Measurements from ENCODE around the gene RANBP3L.
A peak's percentile ranks its signal among the peaks of the same experiment; 100 is the strongest.

RANBP3L gene

GRCh38 chr5:36252722-36253365 lies 48.9 kb downstream of the RANBP3L start:
- Histone ChIP-seq H3K27me3 (ENCODE audit: insufficient read depth, low read length) (no peaks in the 10 kb centered on the region), H3K9me3 (ENCODE audit: insufficient read depth, low read depth, low read length) (no peaks in the 10 kb centered on the region), H3K36me3 (ENCODE audit: insufficient read depth, low read depth, low read length) (no peaks in the 10 kb centered on the region)

GRCh38 chr5:36251218-36251617 lies 50.5 kb downstream of the RANBP3L start:
- no peaks in the 10 kb centered on the region for H3K36me3 ChIP-seq (ENCODE audit: insufficient read depth, low read depth, low read length)
- no peak overlapping the region for H3K27ac ChIP-seq (ENCODE audit: low read length)
- H3K4me1 ChIP-seq (ENCODE audit: insufficient read depth, low read length), result no peaks in the 10 kb centered on the region
- no peak overlapping the region for H3K4me3 ChIP-seq (ENCODE audit: low read length)
- no peaks in the 10 kb centered on the region for H3K27me3 ChIP-seq (ENCODE audit: insufficient read depth, low read length)
- no peak overlapping the region for H3K9ac ChIP-seq (ENCODE audit: low read depth, low read length)
- H3K9me3 ChIP-seq (ENCODE audit: insufficient read depth, low read depth, low read length), result no peaks in the 10 kb centered on the region

More at GRCh38 chr5:36252722-36253365, 48.9 kb downstream of the RANBP3L start:
- no peak overlapping the region for H3K27ac ChIP-seq (ENCODE audit: low read length)
- H3K4me3 ChIP-seq (ENCODE audit: low read length), result no peak overlapping the region
- no peaks in the 10 kb centered on the region for H3K4me1 ChIP-seq (ENCODE audit: insufficient read depth, low read length)
- H3K9ac ChIP-seq (ENCODE audit: low read depth, low read length), result no peak overlapping the region

GRCh38 chr5:36250427-36250826 lies 51.3 kb downstream of the RANBP3L start:
- Histone ChIP-seq H3K4me3 (ENCODE audit: low read length) (no peak overlapping the region), H3K27ac (ENCODE audit: low read length) (no peak overlapping the region), H3K27me3 (ENCODE audit: insufficient read depth, low read length) (no peaks in the 10 kb centered on the region), H3K36me3 (ENCODE audit: insufficient read depth, low read depth, low read length) (no peaks in the 10 kb centered on the region), H3K4me1 (ENCODE audit: insufficient read depth, low read length) (no peaks in the 10 kb centered on the region), H3K9ac (ENCODE audit: low read depth, low read length) (no peak overlapping the region), H3K9me3 (ENCODE audit: insufficient read depth, low read depth, low read length) (no peaks in the 10 kb centered on the region)

- H3K9me3 ChIP-seq (ENCODE audit: insufficient read depth, low read depth, low read length), result no peaks in the 10 kb centered on the region
- H3K27ac ChIP-seq (ENCODE audit: low read length), result no peak overlapping the region
- no peaks in the 10 kb centered on the region for H3K4me1 ChIP-seq (ENCODE audit: insufficient read depth, low read length)
- peaks cover 17% of the 10 kb centered on the region for H3K27me3 ChIP-seq (ENCODE audit: insufficient read depth, low read length)
- no peak overlapping the region for H3K9ac ChIP-seq (ENCODE audit: low read depth, low read length)
- no peak overlapping the region for H3K4me3 ChIP-seq (ENCODE audit: low read length)
- H3K36me3 ChIP-seq (ENCODE audit: insufficient read depth, low read depth, low read length), result no peaks in the 10 kb centered on the region
Measured at GRCh38 chr5:36246036-36246800, 55.5 kb downstream of the RANBP3L start.

- Histone ChIP-seq H3K27me3 (ENCODE audit: insufficient read depth, low read length) (peaks cover 17% of the 10 kb centered on the region), H3K36me3 (ENCODE audit: insufficient read depth, low read depth, low read length) (no peaks in the 10 kb centered on the region), H3K27ac (ENCODE audit: low read length) (no peak overlapping the region), H3K4me3 (ENCODE audit: low read length) (no peak overlapping the region), H3K9ac (ENCODE audit: low read depth, low read length) (no peak overlapping the region), H3K4me1 (ENCODE audit: insufficient read depth, low read length) (peaks cover 6% of the 10 kb centered on the region; the same call in 1 of the 2 replicates), H3K9me3 (ENCODE audit: insufficient read depth, low read depth, low read length) (no peaks in the 10 kb centered on the region)
Measured at GRCh38 chr5:36244076-36244475, 57.6 kb downstream of the RANBP3L start.

GRCh38 chr5:36243653-36244052 lies 58.0 kb downstream of the RANBP3L start:
- Histone ChIP-seq H3K9ac (ENCODE audit: low read depth, low read length) (no peak overlapping the region), H3K27me3 (ENCODE audit: insufficient read depth, low read length) (peaks cover 17% of the 10 kb centered on the region), H3K27ac (ENCODE audit: low read length) (no peak overlapping the region), H3K4me3 (ENCODE audit: low read length) (no peak overlapping the region), H3K36me3 (ENCODE audit: insufficient read depth, low read depth, low read length) (no peaks in the 10 kb centered on the region), H3K9me3 (ENCODE audit: insufficient read depth, low read depth, low read length) (no peaks in the 10 kb centered on the region), H3K4me1 (ENCODE audit: insufficient read depth, low read length) (peaks cover 11% of the 10 kb centered on the region; the same call in 1 of the 2 replicates)

- H3K36me3 ChIP-seq (ENCODE audit: insufficient read depth, low read depth, low read length), result no peaks in the 10 kb centered on the region
- peaks cover 14% of the 10 kb centered on the region; the same call in 1 of the 2 replicates for H3K4me1 ChIP-seq (ENCODE audit: insufficient read depth, low read length)
- H3K4me3 ChIP-seq (ENCODE audit: low read length), result peak overlapping the region; percentile 51; the same call in 1 of the 2 replicates
- peak overlapping the region; percentile 72; the same call in 1 of the 2 replicates for H3K9ac ChIP-seq (ENCODE audit: low read depth, low read length)
- H3K27me3 ChIP-seq (ENCODE audit: insufficient read depth, low read length), result peaks cover 17% of the 10 kb centered on the region
- H3K27ac ChIP-seq (ENCODE audit: low read length), result no peak overlapping the region
- H3K9me3 ChIP-seq (ENCODE audit: insufficient read depth, low read depth, low read length), result no peaks in the 10 kb centered on the region
Measured at GRCh38 chr5:36242534-36243485, 58.9 kb downstream of the RANBP3L start.

- peak within 1 kb of the TSS; percentile 66 for H3K27ac ChIP-seq (ENCODE audit: low read length)
- H3K4me3 ChIP-seq (ENCODE audit: low read length), result peak within 1 kb of the TSS; percentile 82
- peak within 1 kb of the TSS; percentile 89 for H3K9ac ChIP-seq (ENCODE audit: low read depth, low read length)
- peaks cover 17% of the 10 kb centered on the region for H3K27me3 ChIP-seq (ENCODE audit: insufficient read depth, low read length)
- H3K9me3 ChIP-seq (ENCODE audit: insufficient read depth, low read depth, low read length), result no peaks in the 10 kb centered on the region
- peaks cover 14% of the 10 kb centered on the region; the same call in 1 of the 2 replicates for H3K4me1 ChIP-seq (ENCODE audit: insufficient read depth, low read length)
- no peaks in the 10 kb centered on the region for H3K36me3 ChIP-seq (ENCODE audit: insufficient read depth, low read depth, low read length)
Measured at GRCh38 chr5:36241631-36242533, 59.8 kb downstream of the RANBP3L start, which contains the start of gene NADK2. Gene NADK2, minus strand, starts transcription at chr5:36241925. Its CDS starts 127 bp downstream, at chr5:36241798.

- peaks cover 17% of the 10 kb centered on the region for H3K27me3 ChIP-seq (ENCODE audit: insufficient read depth, low read length)
- peaks cover 14% of the 10 kb centered on the region; the same call in 1 of the 2 replicates for H3K4me1 ChIP-seq (ENCODE audit: insufficient read depth, low read length)
- no peak overlapping the region for H3K27ac ChIP-seq (ENCODE audit: low read length)
- no peaks in the 10 kb centered on the region for H3K36me3 ChIP-seq (ENCODE audit: insufficient read depth, low read depth, low read length)
- H3K9me3 ChIP-seq (ENCODE audit: insufficient read depth, low read depth, low read length), result no peaks in the 10 kb centered on the region
- peak overlapping the region; percentile 83; the same call in 1 of the 2 replicates for H3K9ac ChIP-seq (ENCODE audit: low read depth, low read length)
- peak overlapping the region; percentile 82 for H3K4me3 ChIP-seq (ENCODE audit: low read length)
Measured at GRCh38 chr5:36240779-36241630, 60.7 kb downstream of the RANBP3L start.

All from iPS-20b (cell line).